ENCODE results near the gene TMEM50A.
"Not testable (repeated sequence)": the region's sequence is repeated elsewhere in the genome, so short reads cannot be mapped to it uniquely, and the experiment has no call there.

Gene TMEM50A

GRCh38 chr1:25389721-25390120 is 51.6 kb downstream of the TMEM50A start:
- DNase-seq: not testable (repeated sequence)

- DNase-seq: no peak
Measured at GRCh38 chr1:25392841-25393240, 54.7 kb downstream of the TMEM50A start.

DNA sequence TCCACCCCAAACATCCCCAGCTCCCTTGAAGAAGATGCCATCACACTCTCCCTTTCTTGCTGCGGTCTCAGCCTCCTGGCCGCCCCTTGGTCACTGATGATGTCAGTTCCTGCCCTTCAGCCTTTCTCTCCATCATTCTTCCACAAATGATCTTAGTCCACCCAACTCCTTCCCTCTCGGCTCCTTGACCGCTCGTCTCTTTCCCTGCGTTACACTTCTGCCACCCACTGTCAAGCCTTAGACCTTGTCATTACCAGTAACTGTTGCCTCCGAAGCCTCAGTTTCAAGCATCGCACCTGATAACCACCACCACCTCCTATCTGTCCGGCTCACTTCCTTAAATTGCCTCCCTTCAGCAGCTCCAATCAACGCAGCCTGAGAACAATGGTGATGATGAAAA is 59.4 kb downstream of the TMEM50A start:
- not testable (repeated sequence) for DNase-seq

DNA sequence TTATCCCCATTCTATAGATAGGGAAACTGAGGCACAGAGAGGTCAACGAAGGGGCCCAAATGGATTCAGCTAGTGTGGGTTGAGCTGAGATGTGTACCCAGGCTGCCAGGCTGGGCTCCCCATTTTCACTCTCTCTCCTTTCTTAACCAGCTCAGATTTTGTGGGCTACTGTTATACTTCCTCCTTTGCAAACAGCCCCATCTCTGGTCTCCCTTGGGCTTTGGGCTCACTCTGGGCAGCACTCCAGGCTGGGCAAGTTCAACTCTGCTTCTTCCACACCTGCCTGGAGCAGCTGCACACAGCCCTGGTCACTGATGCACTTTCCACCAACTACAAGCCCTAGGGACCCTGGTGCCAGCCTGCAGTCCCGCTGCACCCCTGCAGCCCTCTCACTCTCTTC is 59.9 kb downstream of the TMEM50A start:
- not testable (repeated sequence) for DNase-seq

GRCh38 chr1:25402947-25403803 is 65.0 kb downstream of the TMEM50A start:
- DNase-seq: not testable (repeated sequence)

GRCh38 chr1:25405731-25406305 is 67.7 kb downstream of the TMEM50A start:
- DNase-seq: not testable (repeated sequence)

GRCh38 chr1:25409641-25410427 is 71.7 kb downstream of the TMEM50A start:
- DNase-seq: not testable (repeated sequence)
